KBM-7 (cell line): Measurements from ENCODE around the gene PBXIP1.
A peak's percentile ranks its signal among the peaks of the same experiment; 100 is the strongest.

ENCODE experiments used
- DNase-seq: peaks from one replicate; pipeline ENCODE4 v3.0.0-alpha.2; 2015
- in situ Hi-C: fragments of 300-500 bp; cut with MboI; formaldehyde crosslinking; loops from 2 replicates; pipeline ENCODE4 v1.14.3; 2020; ENCODE audit warnings: low sequenced_read_pairs, low pct_unique_long_range_greater_than_20kb, mixed read lengths

PBXIP1 gene

GRCh38 chr1:154974808-154975408 lies 19.0 kb upstream of the PBXIP1 start:
- peak; percentile 97 for DNase-seq
- in situ Hi-C loops, result no loop called here

GRCh38 chr1:154974102-154974807 lies 18.4 kb upstream of the PBXIP1 start, which contains the start of gene CKS1B:
CKS1B (plus strand) TSS chr1:154974681; CDS start chr1:154974746, 65 bp downstream.
- peak; percentile 99 for DNase-seq
- in situ Hi-C loops, result no loop called here

DNA sequence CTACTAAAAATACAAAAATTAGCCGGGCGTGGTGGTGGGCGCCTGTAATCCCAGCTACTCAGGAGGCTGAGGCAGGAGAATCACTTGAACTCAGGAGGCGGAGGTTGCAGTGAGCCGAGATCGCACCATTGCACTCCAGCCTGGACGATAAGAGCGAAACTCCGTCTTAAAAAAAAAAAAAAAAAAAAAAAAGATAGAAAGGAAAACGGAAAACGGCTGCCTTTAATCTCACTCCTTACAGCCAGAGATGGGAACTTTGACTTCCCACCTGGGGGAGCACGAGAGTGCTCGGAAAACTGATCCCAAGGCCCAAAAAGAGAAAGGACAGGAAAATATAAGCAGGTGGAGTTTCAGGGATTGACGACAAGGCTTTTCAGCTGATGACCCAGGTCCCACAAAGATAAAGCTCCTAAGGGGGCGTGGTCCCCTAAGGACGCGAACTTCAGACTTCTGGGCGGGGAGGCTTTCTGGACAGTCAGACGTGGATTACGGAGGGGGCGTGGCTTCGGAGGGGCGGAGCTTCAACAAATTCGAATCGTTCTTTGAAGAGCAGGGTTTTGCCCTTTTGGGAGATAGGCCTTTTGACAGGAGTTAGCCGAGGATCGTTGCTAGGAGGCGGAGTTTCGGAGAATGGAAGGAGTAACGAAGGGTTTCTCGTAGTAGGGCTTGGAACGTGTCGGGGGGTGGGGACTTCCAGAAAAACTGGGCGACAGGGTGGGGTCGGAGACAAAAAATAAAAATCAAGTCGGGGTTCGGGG lies 17.6 kb upstream of the PBXIP1 start:
- in situ Hi-C loops, result no loop called here
- peak; percentile 93 for DNase-seq

DNA sequence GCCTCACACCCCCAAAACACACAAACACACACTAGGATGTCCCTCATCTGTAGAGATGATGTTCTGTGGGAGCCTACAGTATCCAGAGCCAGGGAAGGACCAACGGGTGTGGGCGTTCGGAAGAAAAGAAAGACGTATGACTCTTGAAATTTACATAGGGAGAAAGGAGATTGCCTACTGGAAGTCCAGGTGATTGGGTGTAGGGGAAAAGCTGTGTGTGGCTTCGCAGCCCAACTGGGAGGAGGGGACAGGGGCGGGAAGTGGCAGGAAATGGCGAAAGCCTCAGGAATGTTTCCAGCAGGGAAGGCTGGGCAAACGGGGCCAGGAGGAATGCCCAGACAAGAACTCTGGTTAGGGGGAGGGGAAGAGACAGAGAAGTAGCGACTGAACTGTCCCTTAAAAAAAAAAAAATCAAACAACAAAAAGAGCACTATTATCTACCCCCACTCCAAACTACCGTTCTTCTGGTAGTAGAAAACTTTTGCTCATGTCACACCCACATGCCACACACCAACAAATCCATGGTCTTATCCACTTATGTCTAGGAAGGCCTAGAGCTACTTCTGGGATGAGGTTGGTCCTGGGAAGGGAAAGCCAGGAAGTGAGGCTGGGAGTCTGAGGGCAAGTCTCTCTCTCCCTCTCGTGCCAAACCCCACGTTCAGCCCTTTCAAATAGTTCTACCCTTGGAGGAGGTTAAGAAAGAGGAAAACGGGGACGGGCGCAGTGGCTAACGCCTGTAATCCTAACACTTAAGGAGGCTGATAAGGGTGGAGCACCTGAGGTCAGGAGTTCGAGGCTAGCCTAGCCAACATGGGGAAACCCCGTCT lies 16.8 kb upstream of the PBXIP1 start:
- in situ Hi-C loops, result no loop called here
- no peak for DNase-seq

DNA sequence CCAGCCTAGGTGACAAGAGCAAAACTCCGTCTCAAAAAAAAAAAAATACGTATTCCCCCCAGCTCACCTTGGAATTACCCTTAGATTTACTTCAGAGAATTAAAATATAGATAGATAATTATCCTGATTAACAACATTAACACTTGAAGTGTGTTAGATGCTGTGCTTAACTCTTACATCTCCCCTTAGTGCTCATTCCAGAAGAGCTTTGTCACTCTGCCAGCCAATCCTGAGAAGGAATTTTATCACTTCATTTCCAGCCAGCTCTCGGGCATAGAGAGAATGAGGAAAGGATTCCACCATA lies 16.3 kb upstream of the PBXIP1 start:
- DNase-seq, result no peak
- in situ Hi-C loops, result no loop called here

DNA sequence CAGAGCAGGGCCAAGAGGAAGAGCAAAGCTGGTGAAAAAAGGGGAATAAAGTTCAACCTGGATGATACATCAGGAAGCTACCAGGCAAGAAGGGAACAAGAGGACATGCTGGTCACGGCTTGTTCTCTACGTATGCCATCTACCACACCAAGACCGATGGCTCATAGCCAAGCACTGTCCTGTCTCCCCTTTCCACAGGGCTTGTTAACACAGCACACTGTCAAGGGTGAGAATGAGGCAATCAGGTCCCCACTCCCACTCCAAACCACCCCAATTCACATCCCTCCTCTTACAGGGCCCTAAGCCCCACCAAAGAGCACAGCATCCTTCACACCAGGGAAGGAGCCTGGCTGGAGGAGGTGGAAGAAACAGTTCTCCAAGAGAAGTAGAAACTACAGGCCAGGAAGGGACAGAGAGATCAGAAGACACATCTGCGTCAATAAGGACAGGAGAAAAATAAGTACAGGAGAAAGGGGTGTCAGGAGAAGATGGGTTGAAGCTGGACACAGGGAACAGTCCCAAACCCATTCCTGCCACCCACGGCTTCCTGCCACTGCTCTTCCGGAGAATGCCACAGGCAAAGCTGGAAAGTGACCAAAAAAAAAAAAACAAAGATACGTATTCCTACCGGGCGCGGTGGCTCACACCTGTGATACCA lies 15.6 kb upstream of the PBXIP1 start:
- in situ Hi-C loops, result no loop called here
- no peak for DNase-seq

DNA sequence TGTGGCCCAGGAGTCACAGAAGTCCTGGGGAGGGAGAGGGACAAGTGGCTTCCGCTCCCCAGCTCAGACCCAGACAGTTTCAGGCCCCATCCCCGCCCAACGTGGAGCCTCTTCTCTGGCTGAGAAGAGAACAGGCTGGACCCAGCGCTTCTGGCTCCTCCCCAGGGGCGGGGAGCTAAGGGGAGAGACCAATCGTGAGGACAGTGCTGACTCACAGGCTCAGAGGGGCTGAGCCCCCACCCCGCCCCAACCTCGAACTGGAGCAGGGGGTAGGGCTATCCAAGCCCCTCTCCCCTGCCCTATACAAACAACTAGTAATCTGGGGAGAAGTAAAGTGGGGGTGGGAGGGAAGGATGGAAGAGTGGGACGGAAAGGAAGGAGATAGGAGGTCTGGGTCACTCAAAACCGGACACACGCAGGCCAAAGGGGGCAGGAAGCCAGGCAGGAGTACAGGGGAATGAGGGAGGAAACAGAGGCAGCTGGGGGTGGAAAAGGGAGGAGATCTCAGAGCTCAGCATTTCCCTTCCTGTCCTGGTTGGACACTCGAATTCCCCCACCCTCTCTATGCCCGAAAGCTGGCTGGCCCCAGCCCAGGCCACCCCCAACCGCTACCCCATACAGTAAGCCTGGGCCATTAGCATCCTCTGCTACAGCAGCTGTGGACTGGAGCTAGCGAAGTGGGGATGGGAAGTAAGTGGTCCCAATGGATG lies 14.9 kb upstream of the PBXIP1 start, which contains the start of gene SHC1:
TSS of gene SHC1 (minus strand) at position 117 of the 710 bp plus-strand sequence. CDS start 221 bp downstream, outside the sequence.
- in situ Hi-C loops, result no loop called here
- no peak for DNase-seq

DNA sequence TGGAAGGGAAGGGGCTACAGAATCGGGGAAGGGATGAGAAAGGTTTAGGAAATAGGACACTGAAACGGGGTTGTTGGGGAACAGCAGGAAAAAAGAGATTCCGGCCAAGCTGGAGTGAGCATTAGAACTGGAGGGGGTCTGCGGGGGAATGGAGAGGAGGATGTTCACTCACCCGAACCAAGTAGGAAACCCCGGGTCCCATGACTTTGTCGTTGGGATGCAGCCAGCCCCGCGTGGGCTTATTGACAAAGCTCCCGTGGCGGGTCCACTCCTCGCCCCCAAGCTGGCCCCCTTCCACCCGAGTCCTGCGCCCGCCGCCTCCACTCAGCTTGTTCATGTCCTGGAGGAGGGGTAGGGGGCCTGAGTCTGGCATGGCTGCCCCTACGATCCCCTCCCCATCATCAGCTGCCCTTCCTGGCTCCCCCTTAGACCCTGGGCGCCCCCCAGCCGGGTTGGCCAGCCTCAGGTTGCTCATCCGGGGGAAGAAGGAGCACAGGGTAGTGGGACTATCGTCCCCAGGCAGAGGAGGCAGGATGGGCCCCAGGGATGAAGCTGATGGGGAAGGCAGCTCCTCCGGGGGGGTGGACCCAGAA lies 14.1 kb upstream of the PBXIP1 start:
- in situ Hi-C loops, result no loop called here

DNA sequence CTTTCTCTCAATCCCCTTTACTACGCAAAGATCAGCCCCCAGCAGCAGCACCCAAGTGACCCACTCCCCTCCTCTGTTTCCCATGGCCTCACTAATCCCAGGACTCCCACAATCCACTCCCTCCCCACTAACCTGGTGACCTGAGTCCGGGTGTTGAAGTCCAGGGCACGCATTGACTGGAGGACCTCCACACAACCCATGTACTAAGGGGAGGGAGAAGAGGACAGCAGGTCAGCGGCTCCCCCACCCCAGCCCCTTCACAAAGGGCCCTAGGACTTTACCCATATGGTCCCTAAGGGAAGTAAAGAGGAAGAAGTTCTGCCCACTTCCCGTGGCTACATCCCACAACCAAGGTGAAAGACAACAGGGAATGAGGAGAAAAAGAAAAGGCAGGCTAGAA lies 13.3 kb upstream of the PBXIP1 start:
- no peak for DNase-seq
- in situ Hi-C loops, result no loop called here

More for the DNA sequence above, 14.1 kb upstream of the PBXIP1 start:
- DNase-seq, result no peak

GRCh38 chr1:154968731-154969130 lies 12.8 kb upstream of the PBXIP1 start:
- no peak for DNase-seq
- in situ Hi-C loops, result no loop called here

- in situ Hi-C loops, result no loop called here
- DNase-seq, result no peak
These were observed 11.5 kb upstream of the PBXIP1 start for GRCh38 chr1:154967331-154967950.

DNA sequence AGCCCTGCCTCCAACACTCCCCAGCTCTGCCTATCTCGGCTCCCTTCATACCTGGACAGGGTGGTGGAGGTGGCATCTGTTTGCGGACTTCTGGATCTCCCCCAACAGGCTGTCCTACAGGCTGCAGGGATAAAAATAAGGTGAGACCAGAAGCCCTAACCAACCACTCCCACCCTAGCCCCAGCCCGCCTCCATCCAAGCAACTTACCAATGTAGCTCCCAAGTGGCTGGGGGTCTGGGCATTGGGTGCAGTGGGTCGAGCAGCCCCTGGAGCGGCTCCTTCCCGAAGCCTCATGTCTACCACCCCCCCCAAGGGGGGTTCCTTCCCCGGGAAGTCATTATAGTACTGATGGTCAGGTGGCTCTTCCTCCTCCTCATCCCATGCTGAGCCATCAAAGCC lies 10.2 kb upstream of the PBXIP1 start:
- in situ Hi-C loops, result no loop called here
- DNase-seq, result no peak

DNA sequence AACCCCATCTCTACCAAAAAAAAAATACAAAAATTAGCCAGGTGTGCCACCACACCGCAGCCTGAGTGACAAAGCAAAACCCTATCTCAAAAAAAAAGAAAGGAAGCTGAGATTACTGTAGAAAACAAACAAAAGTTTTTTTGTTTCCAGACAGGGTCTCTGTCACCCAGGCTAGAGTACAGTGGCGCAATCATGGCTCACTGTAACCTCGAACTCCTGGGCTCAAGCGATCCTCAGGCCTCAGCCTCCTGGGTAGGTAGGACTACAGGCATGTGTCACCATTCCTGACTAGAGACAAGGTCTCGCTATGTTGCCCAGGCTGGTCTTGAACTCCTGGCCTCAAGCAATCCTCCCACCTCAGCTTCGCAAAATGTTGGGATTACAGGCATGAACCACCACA lies 8.5 kb upstream of the PBXIP1 start:
- in situ Hi-C loops, result no loop called here

DNA sequence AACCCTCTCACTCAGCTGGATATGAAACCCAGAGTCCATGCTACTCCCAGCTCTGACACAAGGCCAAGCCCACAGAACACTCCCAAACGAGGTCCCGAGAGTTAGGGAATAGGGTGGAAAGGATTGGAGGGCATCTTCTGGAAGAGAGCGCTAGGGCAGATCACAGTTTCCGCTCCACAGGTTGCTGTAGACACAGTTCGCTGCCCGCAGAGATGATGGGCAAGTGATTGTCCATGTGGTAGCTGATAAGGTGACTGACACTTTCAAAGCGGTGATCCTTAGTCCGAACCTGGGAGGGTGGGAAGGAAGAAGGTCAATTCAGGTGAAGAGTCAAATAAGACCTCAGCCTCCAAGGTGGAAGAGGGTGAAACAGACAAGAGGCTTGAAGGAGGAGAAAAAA lies 7.7 kb upstream of the PBXIP1 start:
- DNase-seq, result no peak
- in situ Hi-C loops, result no loop called here

More for the DNA sequence above, 8.5 kb upstream of the PBXIP1 start:
- DNase-seq, result no peak

- in situ Hi-C loops, result no loop called here
These were observed 7.0 kb upstream of the PBXIP1 start for GRCh38 chr1:154962795-154963330.

GRCh38 chr1:154962156-154962749 lies 6.4 kb upstream of the PBXIP1 start:
- in situ Hi-C loops, result no loop called here
- DNase-seq, result peak; percentile 64

More at GRCh38 chr1:154962795-154963330, 7.0 kb upstream of the PBXIP1 start:
- no peak for DNase-seq
